ENCODE measurements around the gene HSD3B7.

HSD3B7 gene

GRCh38 chr16:31031276-31031675, 46.3 kb downstream of the HSD3B7 start:
- TF ChIP-seq MAX (IDR thresholded peaks at IDR 0.05) (no peak), ZBTB7A (IDR thresholded peaks at IDR 0.05; ENCODE audit: low read depth) (no peak), EP300 (IDR thresholded peaks at IDR 0.05; ENCODE audit: borderline replicate concordance) (no peak), RAD21 (IDR thresholded peaks at IDR 0.05; ENCODE audit: low read depth) (no peak), CREB1 (IDR thresholded peaks at IDR 0.05; ENCODE audit: low read depth) (no peak), NFIC (IDR thresholded peaks at IDR 0.05) (no peak), YY1 (IDR thresholded peaks at IDR 0.05; ENCODE audit: low read depth) (no peak), REST (IDR thresholded peaks at IDR 0.05; ENCODE audit: low read depth) (no peak)

GRCh38 chr16:31032736-31033708, 48.0 kb downstream of the HSD3B7 start, which contains the start of gene STX4:
TSS of gene STX4 (plus strand) at chr16:31033558. CDS start at chr16:31033806, 248 bp downstream.
- TF ChIP-seq CREB1 (IDR thresholded peaks at IDR 0.05; ENCODE audit: low read depth) = peak; percentile 98
- no peak for TF ChIP-seq TEAD4 (IDR thresholded peaks at IDR 0.05)
- peak; percentile 80 for TF ChIP-seq ZBTB7A (IDR thresholded peaks at IDR 0.05; ENCODE audit: low read depth)
- TF ChIP-seq CEBPB (IDR thresholded peaks at IDR 0.05) = no peak
- TF ChIP-seq TCF12 (IDR thresholded peaks at IDR 0.05; ENCODE audit: low read depth) = peak; percentile 20; the same call in 1 of the 2 replicates
- TF ChIP-seq TAF1 (IDR thresholded peaks at IDR 0.05; ENCODE audit: low read depth) = no peak
- no peak for TF ChIP-seq FOXM1 (IDR thresholded peaks at IDR 0.05; ENCODE audit: borderline replicate concordance, low read depth)
- TF ChIP-seq USF1 (IDR thresholded peaks at IDR 0.05) = peak; percentile 99
- TF ChIP-seq EGR1 (IDR thresholded peaks at IDR 0.05) = peak; percentile 89
- TF ChIP-seq MAX (IDR thresholded peaks at IDR 0.05) = peak; percentile 96

- TF ChIP-seq REST (IDR thresholded peaks at IDR 0.05; ENCODE audit: low read depth) (no peak), RAD21 (IDR thresholded peaks at IDR 0.05; ENCODE audit: low read depth) (no peak), NFIC (IDR thresholded peaks at IDR 0.05) (no peak), CEBPB (IDR thresholded peaks at IDR 0.05) (no peak), YY1 (IDR thresholded peaks at IDR 0.05; ENCODE audit: low read depth) (no peak), MAX (IDR thresholded peaks at IDR 0.05) (0 out of 2 replicates have a peak, but pooled peaks have one; percentile 13), TEAD4 (IDR thresholded peaks at IDR 0.05) (no peak), FOXM1 (IDR thresholded peaks at IDR 0.05; ENCODE audit: borderline replicate concordance, low read depth) (no peak), TAF1 (IDR thresholded peaks at IDR 0.05; ENCODE audit: low read depth) (peak; percentile 41), TCF12 (IDR thresholded peaks at IDR 0.05; ENCODE audit: low read depth) (no peak), CREB1 (IDR thresholded peaks at IDR 0.05; ENCODE audit: low read depth) (no peak)
Measured at GRCh38 chr16:31033709-31034492, 48.9 kb downstream of the HSD3B7 start.

- no peak for TF ChIP-seq TAF1 (IDR thresholded peaks at IDR 0.05; ENCODE audit: low read depth)
Measured at GRCh38 chr16:31036691-31037090, 51.7 kb downstream of the HSD3B7 start.

Data from Ishikawa (cell line).